T1000 (cell line): Measurements from ENCODE around the gene GALR1.

Source experiments
- DNase-seq: peaks from one replicate; lab custom pipeline; 2025; ENCODE audit warnings: mixed read lengths; lab: John Stamatoyannopoulos, UW

GALR1 gene

GRCh38 chr18:77321823-77322805, 72.5 kb downstream of the GALR1 start:
- no peak for DNase-seq

- no peak for DNase-seq
Measured at GRCh38 chr18:77323640-77324299, 74.1 kb downstream of the GALR1 start.
